Activated CD4-positive, alpha-beta T cell treated with anti-CD3 and anti-CD28 coated beads, Interleukin-2, amount 50 U/mL, for 24 hours (primary cell): ENCODE measurements around the gene RFX3.

ENCODE experiments used
- DNase-seq, 2 donors: peaks; one replicate each; pipeline ENCODE4 v3.0.0-alpha.2; 2020; ENCODE audit warnings: low read depth in 1 of 2, low spot score in 1 of 2

Gene RFX3

DNA sequence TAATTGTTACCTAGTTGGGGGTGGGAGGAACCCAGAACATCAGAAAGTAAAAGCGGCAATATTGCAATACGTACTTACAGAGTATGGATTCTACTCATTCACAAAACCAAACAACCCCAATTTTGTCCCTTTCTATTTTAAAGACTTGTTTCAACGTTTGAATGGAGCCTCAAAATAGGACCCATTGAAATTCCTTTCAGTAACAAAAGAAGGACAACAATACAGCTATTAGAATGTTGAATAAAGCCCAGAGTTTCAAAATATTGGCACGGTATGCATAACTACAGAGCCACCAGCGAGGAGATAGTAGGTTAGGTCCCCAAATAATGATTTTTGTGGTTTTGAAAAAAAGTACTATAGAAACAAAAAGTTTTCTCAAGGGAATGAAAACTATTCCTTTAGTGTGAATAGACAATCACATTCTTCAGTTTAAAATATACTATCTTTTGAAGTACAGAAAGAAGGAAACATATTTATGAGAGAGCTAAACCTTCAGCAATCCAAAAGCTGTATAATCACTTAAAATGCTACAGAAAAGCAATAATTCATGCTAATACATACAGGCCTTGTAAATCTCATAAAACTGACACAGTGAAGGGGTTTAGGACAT is 235.5 kb downstream of the RFX3 start:
- no peak for DNase-seq

DNA sequence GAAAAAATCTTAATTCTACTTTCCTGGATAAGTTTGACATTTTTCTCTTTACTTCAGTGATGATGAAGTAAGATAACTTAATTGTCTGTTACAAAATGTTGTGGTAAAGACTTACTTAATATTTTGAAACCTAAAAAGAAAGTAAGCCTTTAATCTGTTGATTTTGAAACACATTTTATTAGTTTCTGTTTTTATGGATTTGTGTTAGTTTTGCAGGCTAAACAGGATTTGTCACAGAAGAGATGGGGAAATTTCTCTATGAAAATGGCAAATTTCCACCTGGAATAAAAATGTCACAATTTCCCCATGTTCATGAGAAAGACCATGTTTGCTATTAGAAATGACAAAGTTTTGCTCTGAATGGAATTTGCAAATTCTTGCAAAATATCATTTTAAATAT is 237.1 kb downstream of the RFX3 start:
- DNase-seq, result no peak

DNA sequence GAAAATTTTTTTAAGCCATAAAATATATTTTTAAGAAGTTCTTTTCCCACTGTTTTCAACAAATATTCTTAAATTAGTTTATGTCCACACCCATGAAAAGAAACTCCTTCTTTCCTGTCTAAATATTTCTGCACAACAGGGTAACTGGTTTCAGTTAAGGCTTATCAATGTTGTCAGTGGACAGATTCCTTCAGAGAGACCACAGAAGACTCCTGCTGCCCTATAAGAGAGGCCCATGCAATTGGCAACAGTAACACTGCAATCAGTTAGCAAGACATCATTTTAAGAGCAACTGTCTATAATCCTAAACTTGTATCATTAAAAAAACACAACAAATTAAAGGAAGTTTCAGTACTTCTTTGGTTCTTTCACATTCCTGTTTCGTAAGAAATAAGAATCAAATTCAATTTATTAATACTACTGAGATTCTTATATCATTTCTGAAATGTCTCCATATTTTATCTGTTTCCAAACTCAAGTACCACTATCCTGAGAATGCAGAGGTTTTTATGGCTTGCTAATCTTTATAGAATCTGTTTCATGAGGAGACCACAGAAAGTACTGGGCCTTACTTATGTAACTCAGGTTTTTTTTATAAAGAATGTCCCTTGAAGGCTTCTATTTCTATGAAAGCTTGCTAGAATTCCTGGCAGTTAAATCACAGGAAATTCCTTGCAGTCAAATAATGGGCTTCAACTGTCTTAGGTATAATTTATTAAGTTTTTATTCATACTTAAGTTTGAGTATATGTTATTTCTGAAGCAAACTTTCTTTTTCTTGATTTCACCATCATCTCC is 240.2 kb downstream of the RFX3 start:
- DNase-seq, result no peak

DNA sequence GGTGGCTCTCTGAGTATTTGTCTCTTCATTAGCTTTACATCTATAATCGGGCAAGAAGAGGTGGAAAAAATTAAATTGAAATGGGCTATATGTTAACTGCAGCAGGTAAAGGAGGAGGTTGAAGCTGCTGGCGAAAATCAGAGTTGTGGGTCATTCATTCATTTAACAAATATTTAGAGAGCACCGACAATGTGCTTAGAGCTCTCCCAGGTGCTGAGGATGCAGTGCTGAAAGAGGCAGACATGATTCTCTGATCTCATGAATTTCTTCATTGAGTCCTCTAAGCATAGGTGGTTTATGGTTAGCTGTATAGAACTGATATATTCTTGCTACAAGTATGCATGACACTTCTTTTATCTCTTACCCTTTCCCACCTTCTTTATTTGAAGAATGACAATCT is 243.4 kb downstream of the RFX3 start:
- DNase-seq, result no peak

DNA sequence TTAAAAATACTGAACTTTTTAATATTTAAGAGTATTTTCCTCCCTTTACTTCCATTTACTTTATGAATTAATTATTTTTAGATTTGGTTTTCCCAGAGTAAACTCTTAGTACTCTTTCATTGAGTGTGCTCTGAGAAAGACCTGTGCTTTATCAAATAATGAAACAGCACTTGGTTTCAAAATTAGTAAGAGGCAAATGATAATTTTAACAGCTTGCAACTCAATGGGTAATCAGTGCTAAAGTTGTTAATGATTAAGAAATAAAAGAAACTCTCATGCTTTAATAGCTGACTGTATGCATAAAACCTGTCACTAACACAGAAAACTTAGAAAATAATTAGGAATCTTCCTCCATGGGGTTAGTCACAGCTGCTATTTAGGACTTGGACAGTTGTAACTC is 244.4 kb downstream of the RFX3 start:
- DNase-seq, result no peak

DNA sequence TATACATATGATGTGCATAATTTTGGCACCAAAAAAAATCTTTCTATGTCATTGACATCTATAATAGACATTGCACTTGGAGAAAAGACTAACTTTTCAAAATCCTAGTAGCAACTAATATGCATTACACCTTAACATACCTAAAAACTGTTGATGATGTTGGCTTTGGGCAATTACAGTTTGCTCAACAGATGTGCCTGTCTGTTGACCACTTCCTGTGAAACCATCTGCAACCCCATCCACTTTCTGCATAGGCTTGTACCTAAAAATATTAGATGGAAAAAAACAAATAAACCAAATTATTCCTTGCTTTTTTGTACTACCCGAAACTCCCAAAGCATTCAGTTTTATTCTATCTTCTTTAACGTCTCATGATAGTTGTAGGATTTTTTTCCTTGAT is 248.6 kb downstream of the RFX3 start:
- no peak for DNase-seq

DNA sequence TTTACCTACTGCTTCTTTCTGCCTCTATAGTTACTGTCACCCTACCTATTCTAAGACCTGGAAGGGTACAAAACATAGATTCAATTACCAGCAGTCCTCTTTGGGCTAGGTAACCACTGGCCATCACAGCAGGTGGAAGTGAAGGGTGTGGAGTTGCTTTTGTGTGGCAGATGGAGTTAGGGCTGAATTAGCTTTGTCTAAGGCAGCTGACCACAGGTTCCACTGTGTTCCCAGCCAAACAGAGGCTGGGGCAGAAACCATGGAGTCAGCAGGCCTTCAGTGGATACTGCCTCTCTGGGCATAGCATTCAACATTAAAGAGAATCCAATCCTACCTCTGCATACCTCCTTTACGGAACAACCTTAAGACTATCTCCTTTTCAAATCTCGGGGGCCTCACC is 254.2 kb downstream of the RFX3 start:
- no peak for DNase-seq

DNA sequence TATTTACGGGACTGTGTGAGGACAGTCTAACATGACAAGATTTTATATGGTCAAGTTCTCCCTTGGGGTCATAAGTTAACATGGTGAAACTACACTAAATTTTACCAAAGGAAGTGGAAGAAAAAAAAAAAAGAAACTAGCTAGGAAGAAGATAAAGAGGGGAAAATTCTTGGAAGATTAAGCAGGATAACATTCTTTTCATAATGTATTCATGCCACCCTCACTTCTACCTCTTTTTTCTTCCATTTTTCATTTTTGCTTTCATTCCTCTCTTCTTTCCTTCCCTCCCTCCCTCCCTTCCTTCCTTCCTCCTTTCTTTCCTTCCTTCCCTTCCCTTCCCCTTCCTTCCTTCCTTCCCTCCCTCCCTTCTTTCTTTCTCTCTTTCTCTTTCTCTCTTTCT is 254.6 kb downstream of the RFX3 start:
- no peak for DNase-seq

DNA sequence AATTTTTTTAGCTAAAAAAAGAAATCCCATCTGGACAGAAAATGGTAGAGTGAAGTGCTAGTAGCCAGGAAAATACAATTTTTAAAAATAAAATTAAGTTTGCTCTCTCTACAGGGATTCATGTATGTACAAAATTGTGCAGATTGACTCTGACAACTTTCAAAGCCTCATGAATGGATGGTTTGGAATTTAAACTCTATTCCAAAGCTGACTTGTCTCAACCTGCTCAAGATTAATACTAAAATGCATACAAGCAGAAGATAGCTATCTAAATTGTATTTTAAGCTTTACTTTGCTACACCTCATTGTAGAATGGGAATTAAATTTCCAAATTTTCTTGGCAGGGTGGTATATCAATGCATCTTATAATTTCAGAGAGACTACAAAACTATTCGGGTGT is 257.6 kb downstream of the RFX3 start:
- DNase-seq, result no peak

DNA sequence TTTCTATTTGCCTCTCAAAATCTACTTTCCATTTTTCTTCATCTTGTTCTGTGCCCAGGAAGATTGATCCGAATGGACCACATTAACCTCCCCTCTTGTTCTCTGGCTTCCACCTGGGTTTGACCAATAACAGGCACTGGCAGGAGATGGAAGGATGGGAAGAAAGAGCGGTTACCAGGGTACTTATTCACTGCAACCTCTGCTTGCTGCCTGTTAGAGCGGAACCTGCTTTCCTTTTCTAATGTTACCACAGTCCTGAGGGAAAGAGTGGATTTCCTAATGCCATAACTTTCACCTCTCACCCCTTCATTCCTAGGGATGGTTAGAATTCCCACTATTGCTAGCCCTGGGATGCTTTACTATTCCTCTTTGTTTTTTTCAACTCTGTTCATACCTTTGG is 262.1 kb downstream of the RFX3 start:
- DNase-seq, result no peak

DNA sequence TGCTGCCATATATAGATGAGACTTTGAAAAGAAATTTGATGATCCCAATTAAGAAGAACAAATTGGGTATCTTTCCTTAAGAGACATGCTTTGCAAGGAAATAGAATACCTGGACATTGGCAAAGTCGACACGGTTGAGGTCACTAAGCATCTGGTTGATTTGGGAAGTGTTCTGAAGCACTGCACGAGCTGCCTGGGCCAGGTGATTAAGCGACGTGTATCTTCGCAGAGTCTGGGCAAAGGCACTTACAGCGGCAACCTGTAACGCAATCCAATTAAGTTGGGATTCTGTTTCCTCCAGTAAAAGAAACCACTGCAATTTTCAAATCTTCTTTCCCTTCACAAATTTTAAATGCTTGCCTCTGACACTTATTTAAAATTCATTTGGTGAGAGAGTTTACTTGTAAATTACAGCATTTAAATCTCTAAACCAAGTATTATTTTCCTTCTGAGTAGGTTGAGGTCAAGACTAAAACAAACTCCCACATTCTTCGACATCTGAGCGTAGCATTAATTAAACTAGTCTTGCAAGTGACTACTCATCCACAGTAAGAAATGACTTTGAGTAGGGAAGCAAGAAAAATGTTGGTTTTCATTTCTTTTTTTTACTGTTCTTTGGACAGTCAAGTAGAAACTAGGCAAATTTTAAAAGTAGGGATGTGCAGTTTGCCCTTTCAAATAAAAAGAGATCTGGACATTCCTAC is 262.8 kb downstream of the RFX3 start:
- DNase-seq, result no peak

DNA sequence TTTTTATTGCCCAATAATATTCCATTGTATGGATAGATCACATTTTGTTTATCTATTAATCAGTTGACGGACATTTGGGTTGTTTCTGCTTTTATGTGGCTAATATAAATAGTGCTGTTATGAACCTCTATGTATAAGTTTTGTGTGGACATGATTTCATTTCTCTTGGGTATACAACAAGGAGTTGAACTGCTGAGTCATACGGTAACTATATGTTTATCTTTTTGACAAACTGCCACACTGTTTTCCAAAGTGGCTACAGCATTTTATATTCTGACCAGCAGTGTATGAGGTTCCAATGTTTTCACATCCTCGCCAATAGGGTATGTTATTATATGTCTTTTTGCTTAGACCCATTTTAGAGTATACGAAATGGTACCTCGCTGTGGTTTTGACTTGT is 264.3 kb downstream of the RFX3 start:
- no peak for DNase-seq

DNA sequence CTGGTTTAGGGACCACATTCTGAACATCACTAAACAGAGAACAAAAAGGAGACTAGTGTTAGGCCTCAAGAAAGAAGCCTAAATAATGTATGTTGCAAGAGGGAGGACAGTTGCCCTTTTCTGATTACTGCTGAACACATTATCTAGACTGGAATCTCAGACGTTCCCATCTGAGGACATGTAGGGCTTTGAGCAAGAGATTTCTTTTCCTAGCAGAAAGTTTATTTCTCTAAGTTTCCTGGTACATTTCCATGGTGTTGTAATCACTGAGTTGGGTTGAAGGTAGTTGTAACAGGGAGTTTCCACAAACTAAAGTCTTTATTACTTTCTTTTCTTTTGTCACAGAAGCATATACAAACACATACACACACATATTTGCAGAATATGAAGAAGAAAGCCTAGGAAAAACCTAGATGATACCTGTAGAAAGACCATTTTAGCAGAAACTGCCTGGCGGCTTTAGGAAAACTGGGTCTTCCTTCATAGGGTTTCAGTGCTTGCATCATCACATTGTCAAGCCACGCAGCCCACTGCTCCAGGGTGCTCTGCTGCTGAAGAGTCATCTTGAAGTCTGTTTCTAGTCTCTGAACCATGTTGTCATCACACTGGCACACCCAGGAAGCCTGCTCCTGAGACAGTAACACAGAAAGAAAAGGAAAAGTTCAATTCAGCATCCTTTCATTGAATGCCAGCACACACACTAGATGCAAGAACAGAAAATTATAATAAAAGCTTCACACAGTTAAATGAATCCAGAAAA is 269.1 kb downstream of the RFX3 start:
- DNase-seq, result no peak

DNA sequence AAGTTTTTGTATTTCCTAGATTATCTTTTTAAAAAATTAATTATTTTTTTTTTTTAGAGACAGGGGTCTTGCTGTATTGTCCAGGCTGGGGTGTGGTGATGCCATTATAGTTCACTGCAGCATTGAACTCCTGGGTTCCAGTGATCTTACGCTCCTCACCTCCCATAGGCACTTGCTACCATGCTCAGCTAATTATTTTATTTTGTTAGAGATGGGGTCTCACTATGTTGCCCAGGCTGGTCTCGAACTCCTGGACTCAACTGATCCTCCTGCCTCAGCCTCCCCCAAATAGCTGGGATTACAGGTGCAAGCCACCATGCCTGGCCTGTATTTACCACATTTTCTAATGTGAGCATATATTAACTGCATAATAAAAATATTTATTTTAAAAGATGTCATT is 274.5 kb downstream of the RFX3 start:
- no peak for DNase-seq

DNA sequence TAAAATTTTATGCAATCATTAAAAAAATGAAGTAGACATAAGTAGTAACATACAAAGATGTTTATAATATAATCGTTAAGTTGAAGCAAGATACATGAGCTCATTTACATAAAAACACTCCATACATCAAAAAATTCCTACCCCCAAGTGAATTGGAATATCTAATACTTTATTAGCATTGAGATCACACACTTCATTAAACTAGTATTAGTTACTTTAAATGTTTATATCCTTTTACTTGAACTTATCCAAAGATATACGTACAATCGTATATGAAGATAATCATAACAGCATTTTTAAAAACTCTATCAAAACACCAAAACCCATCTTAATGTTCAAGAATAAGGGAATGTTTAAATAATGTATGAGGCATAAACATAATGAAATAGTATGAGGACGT is 275.1 kb downstream of the RFX3 start:
- DNase-seq, result no peak

DNA sequence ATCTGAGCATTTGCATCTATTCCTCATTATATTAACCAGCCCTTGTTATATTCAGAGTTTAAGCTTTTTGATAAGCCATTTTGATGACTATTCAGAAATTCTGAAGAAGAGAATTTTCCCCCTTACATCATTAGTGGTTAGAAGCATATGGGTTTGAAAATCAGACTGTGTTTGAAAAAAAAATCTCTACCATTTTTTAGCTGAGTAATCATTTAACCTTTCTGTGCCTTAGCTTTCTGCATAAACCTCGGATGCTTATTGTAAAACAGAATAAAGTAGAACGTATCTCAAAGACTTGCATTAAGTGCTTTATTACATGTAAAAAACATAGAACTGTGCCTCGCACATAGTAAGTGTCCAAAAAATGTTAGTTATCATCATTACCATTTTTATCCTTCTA is 278.6 kb downstream of the RFX3 start:
- no peak for DNase-seq

DNA sequence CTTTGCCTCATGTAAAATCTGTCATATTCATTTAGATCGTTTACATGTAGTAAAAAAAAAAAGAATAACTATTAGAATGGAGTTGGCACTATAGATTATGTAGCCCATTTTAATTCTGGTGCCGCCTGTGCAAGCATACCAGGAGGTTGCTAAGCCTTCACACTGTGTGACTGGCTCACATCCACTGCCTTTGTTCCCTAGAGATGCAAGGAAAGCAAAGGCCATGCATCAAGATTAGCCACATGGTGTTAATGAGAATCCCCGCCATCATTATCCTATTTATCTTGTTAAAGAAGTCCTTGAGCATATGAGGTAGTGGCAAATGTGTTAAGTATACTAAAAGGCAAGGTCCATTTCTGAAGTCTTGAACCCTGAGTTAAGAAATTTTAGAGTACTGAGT is 279.6 kb downstream of the RFX3 start:
- DNase-seq, result no peak

DNA sequence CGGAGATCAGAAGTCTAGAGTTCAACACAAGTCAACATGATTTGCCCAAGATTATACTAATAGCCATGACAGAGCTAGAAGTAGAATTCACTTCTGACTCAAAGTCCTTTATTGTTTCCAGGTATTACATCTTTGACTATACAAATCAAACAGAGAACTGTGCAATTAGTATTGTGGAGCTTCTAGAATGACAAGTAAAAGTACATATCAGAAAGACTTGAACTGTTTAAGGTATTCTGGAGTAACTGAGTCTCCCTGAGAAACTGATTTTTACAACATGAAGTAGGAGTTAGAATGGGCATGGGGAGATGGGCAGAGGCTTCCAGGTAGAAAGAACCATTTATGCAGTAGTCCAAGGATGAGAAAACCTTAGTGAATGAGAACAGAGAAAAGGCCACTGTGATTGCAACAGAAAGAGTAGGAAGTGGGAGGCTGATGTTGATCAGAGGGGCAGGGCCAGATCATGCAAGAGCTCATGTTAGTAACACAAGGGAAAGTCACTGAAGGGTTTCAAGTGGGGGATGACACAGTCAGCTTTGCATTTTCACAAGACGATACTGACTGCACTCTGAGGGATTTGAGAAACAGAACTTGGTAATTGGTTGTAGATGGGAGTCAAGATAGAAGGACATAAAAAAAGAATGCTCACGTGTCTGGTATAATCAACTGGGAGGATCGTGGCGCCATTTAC is 280.7 kb downstream of the RFX3 start:
- DNase-seq, result no peak

DNA sequence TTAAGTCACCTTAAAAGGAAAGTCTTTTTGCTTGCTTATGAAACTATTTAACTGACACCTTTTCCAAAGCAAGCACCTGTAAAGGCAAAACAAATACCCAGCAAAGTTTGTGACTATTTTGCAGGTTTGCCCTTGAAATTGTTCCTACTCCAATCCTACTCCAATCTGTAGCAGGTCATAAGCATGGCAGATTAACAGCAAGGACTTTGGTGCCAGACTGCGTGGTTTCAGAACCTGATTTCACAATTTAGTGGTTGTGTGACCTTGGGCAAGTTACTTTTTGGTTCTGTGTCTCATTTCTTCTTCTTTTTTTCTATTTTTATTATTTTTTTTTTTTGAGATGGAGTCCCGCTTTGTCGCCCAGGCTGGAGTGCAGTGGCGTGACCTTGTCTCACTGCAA is 282.1 kb downstream of the RFX3 start:
- DNase-seq, result no peak

DNA sequence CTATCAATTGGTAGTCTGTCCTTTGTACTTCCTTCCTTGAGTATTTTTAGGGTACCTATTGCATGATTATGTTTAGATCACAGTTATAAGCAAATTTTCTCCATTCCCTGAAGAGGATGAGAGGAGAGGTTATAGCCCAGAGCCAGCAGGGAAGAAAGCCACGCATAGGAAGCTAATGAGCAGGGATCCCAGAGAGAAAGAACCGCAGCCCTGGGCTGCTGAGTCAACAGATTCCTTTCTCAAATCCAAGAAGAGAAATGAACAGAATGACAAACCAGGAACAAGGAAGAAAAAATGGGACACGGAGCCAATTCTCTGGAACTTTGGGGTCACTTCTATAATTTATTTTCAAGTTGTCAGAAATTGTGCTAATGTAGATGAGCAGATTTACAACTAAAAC is 284.5 kb downstream of the RFX3 start:
- no peak for DNase-seq

DNA sequence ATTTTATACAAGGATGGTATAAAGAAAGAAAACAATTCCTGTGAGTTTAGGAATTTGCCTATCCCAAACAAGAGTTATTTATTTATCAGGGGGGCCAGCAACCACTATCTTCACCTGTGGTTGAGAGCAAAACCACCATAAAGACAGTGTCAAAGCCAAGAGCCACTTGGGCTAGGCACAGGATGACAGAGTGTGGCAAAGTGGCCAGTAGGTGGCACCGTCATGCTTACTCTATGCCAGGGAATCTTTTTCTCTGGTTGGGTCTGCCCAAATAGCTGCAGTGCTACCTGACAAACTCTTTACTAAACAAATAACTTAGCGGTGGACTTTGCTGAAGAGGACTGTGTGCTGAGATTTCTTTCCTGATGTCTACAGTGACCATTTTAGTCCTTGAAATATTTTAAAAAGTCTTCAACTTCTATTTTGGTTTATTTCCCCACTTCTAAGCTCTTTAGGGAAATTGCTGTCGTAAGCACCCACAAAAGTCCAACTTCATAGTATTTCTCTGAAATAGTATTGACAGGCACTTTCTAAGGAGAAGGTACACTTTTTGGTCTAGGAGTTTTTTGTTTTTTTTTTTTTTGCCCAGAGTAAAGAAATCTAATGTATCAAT is 285.0 kb downstream of the RFX3 start:
- DNase-seq, result peak; percentile 12 to 66
